Activated CD4-positive, alpha-beta T cell treated with anti-CD3 and anti-CD28 coated beads, Interleukin-2, amount 50 U/mL, for 48 hours (primary cell): Measurements from ENCODE around the gene RPL35.

Source experiments
- DNase-seq, 2 experiments: peaks; one replicate each; pipeline ENCODE4 v3.0.0-alpha.2; 2020

RPL35 gene

GRCh38 chr9:124861342-124862229, at the start of gene RPL35, which contains the start of gene ARPC5L:
Gene RPL35, minus strand, starts transcription at chr9:124861957. Its CDS starts 45 bp downstream, at chr9:124861912.
Gene ARPC5L, plus strand, starts transcription at chr9:124862130. Its CDS starts 7,161 bp downstream, at chr9:124869291.
- DNase-seq = peak; percentile 94 to 96

- no peak for DNase-seq
Observed at GRCh38 chr9:124908098-124908497, 46.3 kb upstream of the RPL35 start.

GRCh38 chr9:124906966-124907365, 45.2 kb upstream of the RPL35 start:
- DNase-seq = no peak

- DNase-seq = no peak
Observed at GRCh38 chr9:124899845-124900244, 38.1 kb upstream of the RPL35 start.

- no peak for DNase-seq
Observed at GRCh38 chr9:124897570-124898460, 36.1 kb upstream of the RPL35 start.

GRCh38 chr9:124894741-124895170, 33.0 kb upstream of the RPL35 start:
- no peak for DNase-seq

GRCh38 chr9:124894035-124894740, 32.4 kb upstream of the RPL35 start:
- DNase-seq = no peak

GRCh38 chr9:124890179-124890578, 28.4 kb upstream of the RPL35 start:
- no peak for DNase-seq

GRCh38 chr9:124889006-124889405, 27.2 kb upstream of the RPL35 start:
- no peak for DNase-seq

GRCh38 chr9:124887832-124888231, 26.1 kb upstream of the RPL35 start:
- DNase-seq = no peak

GRCh38 chr9:124886866-124887492, 25.2 kb upstream of the RPL35 start:
- no peak for DNase-seq

GRCh38 chr9:124886461-124886860, 24.7 kb upstream of the RPL35 start:
- no peak for DNase-seq

GRCh38 chr9:124885551-124885950, 23.8 kb upstream of the RPL35 start:
- DNase-seq = no peak

- DNase-seq = no peak
Observed at GRCh38 chr9:124884376-124884775, 22.6 kb upstream of the RPL35 start.

- DNase-seq = no peak
Observed at GRCh38 chr9:124882231-124882630, 20.5 kb upstream of the RPL35 start.

- DNase-seq = no peak
Observed at GRCh38 chr9:124881138-124881743, 19.5 kb upstream of the RPL35 start.

GRCh38 chr9:124880501-124880900, 18.7 kb upstream of the RPL35 start:
- no peak for DNase-seq

- no peak for DNase-seq
Observed at GRCh38 chr9:124879226-124879625, 17.5 kb upstream of the RPL35 start.

GRCh38 chr9:124878518-124878917, 16.8 kb upstream of the RPL35 start:
- no peak for DNase-seq

- no peak for DNase-seq
Observed at GRCh38 chr9:124878021-124878420, 16.3 kb upstream of the RPL35 start.

- DNase-seq = no peak
Observed at GRCh38 chr9:124877021-124877782, 15.4 kb upstream of the RPL35 start.
